Measurements from ENCODE around the gene RIMS3.
"Not testable (repeated sequence)": the region's sequence is repeated elsewhere in the genome, so short reads cannot be mapped to it uniquely, and the experiment has no call there.

RIMS3 gene

GRCh38 chr1:40633931-40634376 lies 31.5 kb downstream of the RIMS3 start:
- Histone ChIP-seq H3F3A (ENCODE audit: insufficient read depth) (no peaks in the 10 kb centered on the region), H3K4me2 (ENCODE audit: low read depth, low read length, poor library complexity, severe bottlenecking) (no peak overlapping the region), H3K9me3 (ENCODE audit: insufficient read depth, low read length) (no peaks in the 10 kb centered on the region), H3K27me3 (ENCODE audit: low read length) (no peaks in the 10 kb centered on the region), H3K4me3 (ENCODE audit: insufficient read depth, low read length, poor library complexity, severe bottlenecking) (no peak overlapping the region), H3K9me2 (replicated peaks; ENCODE audit: insufficient read depth, low read length) (no peaks in the 10 kb centered on the region), H3K27ac (ENCODE audit: low read depth, low read length) (no peak overlapping the region), H3K79me2 (ENCODE audit: insufficient read depth, low read length) (no peaks in the 10 kb centered on the region), H4K20me1 (ENCODE audit: low read depth, low read length) (no peaks in the 10 kb centered on the region), H3K36me3 (ENCODE audit: low read length) (no peaks in the 10 kb centered on the region), H2AFZ (ENCODE audit: low read depth, low read length, severe bottlenecking) (no peak overlapping the region), H3K9ac (ENCODE audit: low read length) (no peak overlapping the region)
- TF ChIP-seq EZH2phosphoT487 (conservative IDR thresholded peaks at IDR 0.05; ENCODE audit: low read length), result no peak

GRCh38 chr1:40633523-40633922 lies 32.0 kb downstream of the RIMS3 start:
- H3K9me3 ChIP-seq (ENCODE audit: insufficient read depth, low read length), result no peaks in the 10 kb centered on the region
- H3K36me3 ChIP-seq (ENCODE audit: low read length), result no peaks in the 10 kb centered on the region
- H3K79me2 ChIP-seq (ENCODE audit: insufficient read depth, low read length), result no peaks in the 10 kb centered on the region
- H3F3A ChIP-seq (ENCODE audit: insufficient read depth), result no peaks in the 10 kb centered on the region
- H2AFZ ChIP-seq (ENCODE audit: low read depth, low read length, severe bottlenecking), result no peak overlapping the region
- no peak overlapping the region for H3K27ac ChIP-seq (ENCODE audit: low read depth, low read length)
- H3K4me2 ChIP-seq (ENCODE audit: low read depth, low read length, poor library complexity, severe bottlenecking), result no peak overlapping the region
- H3K9ac ChIP-seq (ENCODE audit: low read length), result no peak overlapping the region
- no peak overlapping the region for H3K4me3 ChIP-seq (ENCODE audit: insufficient read depth, low read length, poor library complexity, severe bottlenecking)
- no peaks in the 10 kb centered on the region for H3K9me2 ChIP-seq (replicated peaks; ENCODE audit: insufficient read depth, low read length)
- no peaks in the 10 kb centered on the region for H4K20me1 ChIP-seq (ENCODE audit: low read depth, low read length)
- TF ChIP-seq EZH2phosphoT487 (conservative IDR thresholded peaks at IDR 0.05; ENCODE audit: low read length) (no peak), CTCF (IDR thresholded peaks at IDR 0.05; ENCODE audit: insufficient read depth, low read length, poor library complexity, severe bottlenecking) (no peak)
- no peaks in the 10 kb centered on the region for H3K27me3 ChIP-seq (ENCODE audit: low read length)

- Histone ChIP-seq H3K36me3 (ENCODE audit: low read length) (no peaks in the 10 kb centered on the region), H3K27me3 (ENCODE audit: low read length) (no peaks in the 10 kb centered on the region), H3K4me2 (ENCODE audit: low read depth, low read length, poor library complexity, severe bottlenecking) (no peak overlapping the region), H3K79me2 (ENCODE audit: insufficient read depth, low read length) (no peaks in the 10 kb centered on the region), H3K27ac (ENCODE audit: low read depth, low read length) (no peak overlapping the region), H2AFZ (ENCODE audit: low read depth, low read length, severe bottlenecking) (no peak overlapping the region), H4K20me1 (ENCODE audit: low read depth, low read length) (no peaks in the 10 kb centered on the region), H3F3A (ENCODE audit: insufficient read depth) (no peaks in the 10 kb centered on the region), H3K9me2 (replicated peaks; ENCODE audit: insufficient read depth, low read length) (no peaks in the 10 kb centered on the region), H3K4me3 (ENCODE audit: insufficient read depth, low read length, poor library complexity, severe bottlenecking) (no peak overlapping the region), H3K9ac (ENCODE audit: low read length) (no peak overlapping the region), H3K9me3 (ENCODE audit: insufficient read depth, low read length) (no peaks in the 10 kb centered on the region)
- no peak for TF ChIP-seq EZH2phosphoT487 (conservative IDR thresholded peaks at IDR 0.05; ENCODE audit: low read length)
- peak; percentile 32 for TF ChIP-seq CTCF (IDR thresholded peaks at IDR 0.05; ENCODE audit: insufficient read depth, low read length, poor library complexity, severe bottlenecking)
These were observed 34.8 kb downstream of the RIMS3 start for GRCh38 chr1:40630488-40631223.

GRCh38 chr1:40629546-40629945 lies 35.9 kb downstream of the RIMS3 start:
- not testable (repeated sequence) for H3K79me2 ChIP-seq (ENCODE audit: insufficient read depth, low read length); H3K9me2 ChIP-seq (replicated peaks; ENCODE audit: insufficient read depth, low read length); H4K20me1 ChIP-seq (ENCODE audit: low read depth, low read length)

More at GRCh38 chr1:40629546-40629945, 35.9 kb downstream of the RIMS3 start:
- not testable (repeated sequence) for H3K4me3 ChIP-seq (ENCODE audit: insufficient read depth, low read length, poor library complexity, severe bottlenecking); H3K27me3 ChIP-seq (ENCODE audit: low read length); H2AFZ ChIP-seq (ENCODE audit: low read depth, low read length, severe bottlenecking); H3F3A ChIP-seq (ENCODE audit: insufficient read depth); H3K9ac ChIP-seq (ENCODE audit: low read length); H3K9me3 ChIP-seq (ENCODE audit: insufficient read depth, low read length); H3K36me3 ChIP-seq (ENCODE audit: low read length); H3K4me2 ChIP-seq (ENCODE audit: low read depth, low read length, poor library complexity, severe bottlenecking); H3K27ac ChIP-seq (ENCODE audit: low read depth, low read length)
